Natural killer cell treated with Interleukin-12 subunit alpha and Interleukin-12 subunit beta and Interleukin-15 and Interleukin-18, amount 100 ng/mL, for 72 hours (primary cell): Measurements from ENCODE around the gene CERS5. TPM values are rescaled to one million over a fixed set of nuclear protein-coding genes. Genes with fewer than 3 reads are reported as not detected.

ENCODE experiments used
- ATAC-seq, 2 donors: fragments of 150-1000 bp; cut with Tn5 transposase in 1 of 2; sonication (Bioruptor Pico), chemical (Tn5 transposase) in 1 of 2; 2 replicates each; pipeline ENCODE4 v1.10.0; 2021
- DNase-seq: peaks from one replicate; pipeline ENCODE4 v3.0.0; 2022; ENCODE audit warnings: low spot score
- H3K27ac Mint-ChIP-seq, 2 donors: 1 replicate in 1 of 2; 2 replicates in 1 of 2; pipeline ENCODE4 v1.8.0; 2022; ENCODE audit warnings: mixed read lengths in 2 of 2, mild to moderate bottlenecking in 1 of 2, moderate library complexity in 1 of 2
- H3K27me3 Mint-ChIP-seq, 2 donors: 1 replicate in 1 of 2; 2 replicates in 1 of 2; pipeline ENCODE4 v1.8.0; 2022; ENCODE audit warnings: mixed read lengths in 2 of 2
- H3K36me3 Mint-ChIP-seq: one replicate; pipeline ENCODE4 v1.8.0; 2022; ENCODE audit warnings: mixed read lengths
- H3K4me1 Mint-ChIP-seq, 2 donors: 1 replicate in 1 of 2; 2 replicates in 1 of 2; pipeline ENCODE4 v1.8.0; 2022; ENCODE audit warnings: low read depth in 2 of 2, mixed read lengths in 2 of 2, mild to moderate bottlenecking in 1 of 2
- H3K4me3 Mint-ChIP-seq: one replicate; pipeline ENCODE4 v1.8.0; 2022; ENCODE audit warnings: mixed read lengths
- H3K9me3 Mint-ChIP-seq: 2 replicates; pipeline ENCODE4 v1.8.0; 2022; ENCODE audit warnings: mixed read lengths
- total RNA-seq, 2 donors: library from RNA; stranded (reverse); gene quantifications; one replicate each; pipeline ENCODE4 v1.2.3, GENCODE V29; 2022

Gene CERS5
- total RNA-seq, 2 donors from 2014 or later = 72.1 to 115 TPM

- H3K27ac Mint-ChIP-seq = peak overlapping the region in 1 of 2 donors; percentile 4
Measured at GRCh38 chr12:50082644-50083043, 84.5 kb downstream of the CERS5 start.

GRCh38 chr12:50081096-50081808 is 85.9 kb downstream of the CERS5 start:
- Mint-ChIP-seq H3K4me1 (peaks cover 10 to 16% of the 10 kb centered on the region in 2 donors), H3K36me3 (no peaks in the 10 kb centered on the region), H3K27ac (no peak overlapping the region), H3K27me3 (peaks cover 0 to 5% of the 10 kb centered on the region in 2 donors), H3K9me3 (no peaks in the 10 kb centered on the region), H3K4me3 (no peak overlapping the region)
- ATAC-seq (no peak), DNase-seq (no peak)

More at GRCh38 chr12:50082644-50083043, 84.5 kb downstream of the CERS5 start:
- Mint-ChIP-seq H3K4me1 (peaks cover 19 to 24% of the 10 kb centered on the region in 2 donors), H3K27me3 (peaks cover 0 to 5% of the 10 kb centered on the region in 2 donors), H3K4me3 (no peak overlapping the region), H3K36me3 (peaks cover 4% of the 10 kb centered on the region), H3K9me3 (no peaks in the 10 kb centered on the region)
- ATAC-seq (no peak), DNase-seq (no peak)

- ATAC-seq (no peak), DNase-seq (no peak)
- Mint-ChIP-seq H3K27ac (no peak overlapping the region), H3K4me3 (no peak overlapping the region), H3K9me3 (no peaks in the 10 kb centered on the region), H3K4me1 (peaks cover 8 to 9% of the 10 kb centered on the region in 2 donors), H3K27me3 (peaks cover 0 to 5% of the 10 kb centered on the region in 2 donors), H3K36me3 (no peaks in the 10 kb centered on the region)
Measured at GRCh38 chr12:50079771-50080170, 87.4 kb downstream of the CERS5 start.

Other genes with a start within 250 kb of the CERS5 start
- gene AQP2, start 216.6 kb downstream of the CERS5 start, total RNA-seq = not detected
- gene AQP5, start 205.5 kb downstream of the CERS5 start, total RNA-seq = not detected
- not detected for gene AQP6, start 194.4 kb downstream of the CERS5 start, total RNA-seq
- 100 to 1,000 TPM in 1 of 2 donors, 10 to 100 TPM in 1; 72.2 to 107 TPM for gene RACGAP1, start 141.9 kb downstream of the CERS5 start, total RNA-seq
- gene ASIC1, start 109.8 kb downstream of the CERS5 start, total RNA-seq = under 1 TPM in 1 of 2 donors, not detected in 1; 0.17 TPM
- 100 to 1,000 TPM in 1 of 2 donors, 10 to 100 TPM in 1; 69.5 to 112 TPM for gene SMARCD1, start 82.0 kb downstream of the CERS5 start, total RNA-seq
- under 1 TPM; 0.36 TPM for gene GPD1, start 63.4 kb downstream of the CERS5 start, total RNA-seq
- gene COX14, start 55.1 kb downstream of the CERS5 start, total RNA-seq = 10 to 100 TPM; 39.9 to 51.2 TPM
- gene LIMA1, start 116.2 kb upstream of the CERS5 start, total RNA-seq = 10 to 100 TPM; 15.3 to 41.3 TPM
- gene FAM186A, start 229.2 kb upstream of the CERS5 start, total RNA-seq = not detected
- gene LARP4, start 233.5 kb upstream of the CERS5 start, total RNA-seq = 10 to 100 TPM; 68.5 to 79.0 TPM